ENCODE results near the gene A4GALT. TPM values are rescaled to one million over a fixed set of nuclear protein-coding genes. Genes with fewer than 3 reads are reported as not detected.
"Not testable (repeated sequence)": the region's sequence is repeated elsewhere in the genome, so short reads cannot be mapped to it uniquely, and the experiment has no call there.

Gene A4GALT
- total RNA-seq, 1 donor from 2014 or later: not detected

DNA sequence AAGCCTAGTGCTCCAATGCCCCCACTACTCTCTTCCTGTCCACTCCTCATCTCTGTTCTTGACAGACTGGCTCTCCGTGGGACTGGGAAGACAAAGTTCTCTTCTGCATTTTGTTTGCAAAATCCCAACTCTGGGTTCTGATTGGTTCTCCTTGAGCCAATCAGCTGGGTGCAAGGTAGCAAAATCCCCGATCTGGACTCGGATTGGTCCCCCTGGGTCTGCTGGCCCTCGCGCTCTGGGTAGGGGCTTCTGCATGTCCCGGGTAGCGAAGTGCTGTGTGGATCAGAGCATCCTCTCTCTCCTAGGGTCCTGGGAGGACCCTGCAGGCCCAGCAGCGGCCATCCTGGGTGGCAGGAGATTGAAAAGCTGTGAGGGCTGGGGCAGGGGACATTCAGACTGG, 22.3 kb upstream of the A4GALT start:
- intact Hi-C loops (cut with micrococcal nuclease): no loop called here

DNA sequence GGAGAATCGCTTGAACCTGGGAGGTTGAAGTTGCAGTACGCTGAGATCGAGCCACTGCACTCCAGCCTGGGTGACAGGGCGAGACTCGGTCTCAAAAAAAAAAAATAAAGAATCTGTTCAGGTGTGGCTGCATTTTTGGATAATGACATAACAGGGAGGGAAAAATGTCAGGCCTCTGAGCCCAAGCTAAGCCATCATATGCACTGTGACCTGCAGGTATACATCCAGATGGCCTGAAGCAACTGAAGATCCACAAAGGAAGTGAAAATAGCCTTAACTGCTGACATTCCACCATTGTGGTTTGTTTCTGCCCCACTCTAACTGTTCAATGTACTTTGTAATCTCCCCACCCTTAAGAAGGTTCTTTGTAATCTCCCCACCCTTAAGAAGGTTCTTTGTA, 19.6 kb upstream of the A4GALT start:
- intact Hi-C loops (cut with micrococcal nuclease): not testable (repeated sequence)

DNA sequence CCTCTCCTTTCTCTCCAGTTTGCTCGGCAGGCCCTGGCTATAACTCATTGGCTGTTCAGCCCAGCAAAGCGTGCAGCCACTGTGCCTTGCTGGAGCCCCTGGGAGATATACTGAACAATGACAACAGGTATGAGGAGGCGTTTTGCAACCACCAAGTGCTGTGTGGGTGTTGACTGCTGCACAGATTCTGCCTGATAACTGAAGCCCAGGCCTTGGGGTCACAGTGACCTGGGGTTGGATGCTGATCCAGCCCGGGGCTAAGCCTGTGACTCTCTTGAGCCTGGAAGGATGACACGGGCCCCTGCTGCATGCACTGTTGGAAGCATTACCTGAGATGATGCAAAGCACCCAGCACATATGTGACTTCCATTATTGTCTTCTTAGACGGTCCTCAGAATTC, 13.7 kb upstream of the A4GALT start:
- intact Hi-C loops (cut with micrococcal nuclease): no loop called here

DNA sequence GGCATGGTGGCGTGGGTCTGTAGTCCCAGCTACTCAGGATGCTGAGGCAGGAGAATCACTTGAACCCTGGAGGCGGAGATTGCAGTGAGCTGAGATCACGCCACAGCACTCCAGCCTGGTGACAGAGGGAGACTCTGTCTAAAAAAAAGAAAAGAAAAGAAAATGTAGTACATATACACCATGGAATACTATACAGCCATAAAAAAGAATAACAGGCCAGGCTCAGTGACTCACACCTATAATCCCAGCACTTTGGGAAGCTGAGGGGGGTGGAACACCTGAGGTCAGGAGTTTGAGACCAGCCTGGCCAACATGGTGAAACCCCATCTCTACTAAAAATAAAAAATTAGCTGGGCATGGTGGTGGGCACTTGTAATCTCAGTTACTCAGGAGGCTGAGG, 12.7 kb upstream of the A4GALT start:
- intact Hi-C loops (cut with micrococcal nuclease): not testable (repeated sequence)

DNA sequence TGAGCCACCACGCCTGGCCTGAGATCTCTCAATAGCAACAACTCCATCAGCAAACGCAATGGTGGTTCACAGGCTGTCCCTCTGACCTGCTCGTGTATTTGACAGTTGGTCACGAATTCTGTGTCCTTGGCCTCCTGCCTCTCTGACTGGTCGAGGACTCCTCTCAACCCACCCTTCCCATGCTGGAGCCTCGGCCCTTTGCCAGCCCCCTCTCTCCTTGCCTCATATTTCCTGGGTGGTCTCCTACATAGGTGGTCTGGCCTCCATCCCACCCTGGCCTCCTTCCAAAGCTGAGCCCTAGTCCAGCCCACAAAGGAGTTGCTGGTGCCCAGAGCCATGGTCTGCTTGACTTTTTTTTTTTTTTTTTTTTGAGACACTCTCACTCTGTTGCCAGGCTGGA, 11.4 kb upstream of the A4GALT start:
- intact Hi-C loops (cut with micrococcal nuclease): no loop called here

DNA sequence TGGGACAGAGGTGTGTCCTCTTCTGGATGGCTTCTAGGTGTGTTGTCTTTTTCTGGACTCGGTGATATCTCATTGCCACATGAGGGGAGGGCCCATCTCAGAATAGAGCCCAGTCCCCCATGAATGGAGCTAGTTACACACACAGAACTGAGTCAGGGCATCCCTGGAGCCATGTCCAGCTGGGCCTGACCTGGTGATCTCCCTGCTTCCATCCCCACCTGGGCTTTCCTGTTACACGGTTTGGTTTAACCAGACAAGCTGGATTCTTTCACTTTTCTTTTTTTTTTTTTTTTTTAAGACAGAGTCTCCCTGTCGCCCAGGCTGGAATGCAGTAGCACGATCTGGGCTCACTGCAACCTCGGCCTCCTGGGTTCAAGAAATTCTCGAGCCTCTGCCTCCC, 6.1 kb upstream of the A4GALT start:
- intact Hi-C loops (cut with micrococcal nuclease): no loop called here

DNA sequence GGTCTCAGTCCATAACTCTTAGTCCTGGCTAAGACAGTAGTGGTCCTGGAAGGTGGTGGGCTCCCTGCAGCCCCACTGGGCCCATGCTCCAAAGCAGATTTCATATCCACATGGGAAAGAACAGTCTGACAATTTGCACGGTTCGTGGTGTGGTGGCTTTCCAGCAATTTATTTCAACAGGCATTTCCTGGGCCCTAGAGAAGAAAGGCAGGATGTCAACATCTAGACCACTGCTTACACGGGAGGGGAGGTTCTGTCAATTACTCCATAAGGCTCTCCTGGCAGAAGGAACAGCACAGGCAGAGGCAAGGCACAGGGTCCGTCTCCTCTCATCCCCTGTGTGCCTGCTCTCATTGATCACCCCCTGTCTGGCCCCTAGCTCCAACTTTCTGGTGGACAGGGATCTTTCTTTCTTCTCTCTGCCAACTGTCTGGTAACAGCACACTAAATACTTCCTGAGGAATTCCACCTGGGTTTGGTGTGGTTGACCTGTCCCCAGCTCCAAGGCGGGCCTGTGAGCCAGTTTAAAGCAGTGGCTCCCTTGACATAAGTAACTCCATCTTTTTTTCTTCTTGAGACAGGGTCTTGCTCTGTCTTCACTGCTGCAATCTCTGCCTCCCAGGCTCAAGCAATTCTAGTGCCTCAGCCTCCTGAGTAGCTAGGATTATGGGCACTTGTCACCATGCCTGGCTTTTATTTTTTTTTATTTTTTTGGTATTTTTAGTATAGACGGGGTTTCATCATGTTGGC, 5.1 kb upstream of the A4GALT start:
- intact Hi-C loops (cut with micrococcal nuclease): no loop called here

DNA sequence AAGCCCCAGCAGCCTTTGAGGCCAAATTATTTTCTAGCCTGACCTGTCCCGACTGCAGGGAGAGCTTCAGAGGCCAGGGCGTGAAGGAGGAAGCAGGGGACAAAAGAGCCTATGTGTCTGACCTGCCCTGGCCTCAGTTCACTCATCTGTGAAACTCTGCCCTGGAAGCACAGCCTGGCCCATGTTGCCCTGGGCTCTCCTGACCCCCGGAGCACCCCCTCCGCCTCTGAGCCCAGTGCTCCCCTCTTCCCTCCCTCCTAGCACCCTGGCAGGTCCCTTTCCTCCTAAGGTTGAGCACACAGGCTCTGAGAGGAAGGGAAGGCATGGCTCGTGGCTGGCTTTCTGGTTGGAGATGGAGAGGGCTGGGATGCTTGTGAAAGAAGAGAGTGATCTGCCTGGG, 3.4 kb upstream of the A4GALT start:
- intact Hi-C loops (cut with micrococcal nuclease): no loop called here

DNA sequence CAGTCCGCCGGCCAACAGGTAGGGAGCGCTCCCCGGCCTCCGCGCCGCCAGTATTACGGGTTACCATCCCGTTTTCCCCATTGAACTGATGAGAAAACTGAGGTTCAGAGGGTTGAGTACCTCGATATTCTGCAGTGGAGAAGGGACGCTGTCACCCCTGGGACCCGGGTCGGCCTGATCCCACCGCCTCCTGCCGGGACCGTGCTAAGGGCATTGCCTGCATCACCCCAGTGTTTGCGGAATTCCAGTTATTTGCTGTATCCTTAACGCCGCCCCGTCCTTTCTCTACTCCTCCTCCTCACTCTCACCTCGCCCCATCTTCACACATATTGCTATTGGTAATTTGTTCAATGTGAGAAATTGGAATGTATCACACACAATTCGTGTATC, 370 bp upstream of the A4GALT start:
- intact Hi-C loops (cut with micrococcal nuclease): no loop called here

DNA sequence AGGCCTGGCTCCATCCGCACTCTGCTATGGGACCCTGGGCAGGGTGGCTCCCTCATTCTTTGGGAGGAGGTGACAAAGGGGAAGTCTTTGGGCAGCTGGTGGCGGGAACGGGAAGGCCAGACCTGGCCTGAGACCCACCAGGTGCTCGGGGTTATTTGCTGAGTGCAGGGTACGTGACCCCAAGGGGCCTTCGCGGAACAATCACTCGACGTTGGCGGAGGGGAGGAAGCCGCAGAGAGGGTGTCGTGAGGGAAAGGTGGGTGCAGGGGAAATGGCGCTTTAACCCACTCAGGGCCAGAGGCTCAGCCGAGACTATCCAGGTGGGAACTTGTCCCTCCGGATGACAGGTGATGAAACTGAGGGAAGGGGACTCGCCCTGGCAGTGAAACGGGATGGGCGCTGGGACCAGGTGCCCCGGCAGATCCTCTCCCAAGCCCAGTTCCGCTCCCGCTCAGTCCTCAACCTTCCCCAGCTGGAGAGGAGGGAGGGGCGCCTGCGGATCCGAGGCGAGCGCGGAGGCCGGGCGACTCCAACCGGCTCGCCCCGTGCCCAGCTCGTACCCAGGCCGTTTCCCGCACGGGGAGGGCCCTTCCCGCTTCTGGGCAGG, 911 bp downstream of the A4GALT start:
- intact Hi-C loops (cut with micrococcal nuclease): no loop called here

DNA sequence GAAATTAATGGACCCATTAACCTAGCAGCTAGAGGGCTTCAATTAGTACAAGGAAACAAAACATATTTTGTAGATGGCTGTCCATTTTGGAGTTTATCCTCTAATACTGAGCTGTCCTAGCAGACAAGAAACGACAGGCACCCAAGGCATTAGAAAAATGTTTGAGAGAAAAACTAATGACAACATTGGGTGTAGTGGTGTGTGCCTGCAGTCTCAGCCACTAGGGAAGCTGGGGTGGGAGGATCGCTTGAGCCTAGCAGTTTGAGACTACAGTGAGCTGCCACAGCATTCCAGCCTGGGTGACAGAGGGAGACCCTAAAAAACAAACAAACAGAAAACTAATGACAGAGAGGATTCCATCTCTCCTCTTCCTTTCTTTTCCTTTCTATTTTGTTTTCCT, 1.5 kb downstream of the A4GALT start:
- intact Hi-C loops (cut with micrococcal nuclease): no loop called here

DNA sequence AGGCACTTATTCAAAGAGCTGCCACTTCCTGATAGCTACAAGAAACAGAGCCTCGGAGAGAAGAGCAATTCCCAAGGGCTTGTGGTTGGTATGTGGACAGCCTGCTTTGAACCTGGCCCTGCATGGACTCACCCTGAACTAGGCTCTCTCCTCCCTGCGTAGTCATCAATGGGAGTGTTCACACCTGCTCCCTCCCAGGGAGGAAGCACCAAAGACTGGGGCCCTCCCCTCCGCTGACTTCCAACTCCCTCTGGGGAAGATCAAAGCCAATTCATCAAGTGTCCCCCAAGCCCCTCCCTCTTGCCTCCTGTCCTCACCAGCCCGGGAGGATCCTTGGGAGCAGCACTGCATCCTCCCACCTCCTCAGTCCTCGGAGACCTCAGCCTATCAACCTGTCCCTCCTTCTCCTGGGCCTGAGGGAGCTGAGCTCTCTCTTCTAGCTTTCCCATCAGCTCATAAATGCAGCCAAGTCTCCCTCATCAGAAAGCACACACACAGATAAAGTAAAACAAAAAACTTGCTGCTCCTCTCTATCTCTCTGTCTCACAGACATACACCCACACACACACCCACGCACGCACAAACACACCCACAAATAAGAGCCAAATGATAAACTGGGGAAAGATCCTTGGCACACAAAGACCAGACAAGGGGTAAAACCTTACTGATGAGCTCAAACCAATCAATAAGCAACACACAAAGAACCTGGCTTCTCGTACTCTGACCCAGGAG, 3.3 kb downstream of the A4GALT start:
- intact Hi-C loops (cut with micrococcal nuclease): no loop called here

DNA sequence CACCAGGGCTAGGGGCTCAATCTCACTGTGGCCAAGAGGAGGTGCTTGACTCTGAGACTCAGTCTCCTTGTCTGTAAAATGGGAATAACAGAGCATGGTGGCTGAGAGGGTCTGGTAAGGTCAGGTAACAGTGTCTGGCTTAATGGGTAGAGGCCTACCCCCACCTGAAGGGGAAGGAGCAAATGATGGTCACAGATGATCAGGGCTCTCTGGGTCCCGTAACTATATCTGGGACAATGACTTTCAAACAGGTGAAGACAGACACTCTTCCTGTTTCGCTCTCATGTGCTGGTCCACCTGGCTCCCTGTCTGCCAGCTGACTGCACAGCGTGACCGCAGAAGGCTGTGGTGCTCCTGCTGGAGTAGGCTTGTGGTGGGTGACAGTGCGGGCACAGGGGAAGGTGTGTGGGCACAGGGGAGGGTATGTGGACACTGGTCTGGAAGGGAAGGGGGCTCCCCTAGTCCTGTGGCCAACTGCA, 4.0 kb downstream of the A4GALT start:
- intact Hi-C loops (cut with micrococcal nuclease): no loop called here

DNA sequence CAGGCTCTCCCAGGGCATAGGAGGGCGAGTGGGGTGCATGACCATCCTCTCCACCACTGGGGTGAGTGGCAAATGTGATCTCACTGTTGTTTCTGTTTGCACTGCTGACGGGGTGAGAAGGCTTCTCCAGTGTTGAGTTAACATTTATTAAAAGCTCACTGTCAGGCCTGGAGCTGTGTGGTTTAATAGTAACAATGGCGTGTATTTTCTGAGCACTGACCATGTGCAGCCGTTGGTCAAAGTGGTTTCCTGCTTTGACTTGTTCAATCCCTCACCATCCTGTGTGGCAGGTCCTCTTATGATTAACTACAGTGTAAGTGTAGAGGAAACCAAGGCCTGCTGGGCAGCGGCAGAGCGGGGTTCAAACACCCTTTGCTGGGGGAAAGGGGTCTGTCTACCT, 4.4 kb downstream of the A4GALT start:
- intact Hi-C loops (cut with micrococcal nuclease): no loop called here

DNA sequence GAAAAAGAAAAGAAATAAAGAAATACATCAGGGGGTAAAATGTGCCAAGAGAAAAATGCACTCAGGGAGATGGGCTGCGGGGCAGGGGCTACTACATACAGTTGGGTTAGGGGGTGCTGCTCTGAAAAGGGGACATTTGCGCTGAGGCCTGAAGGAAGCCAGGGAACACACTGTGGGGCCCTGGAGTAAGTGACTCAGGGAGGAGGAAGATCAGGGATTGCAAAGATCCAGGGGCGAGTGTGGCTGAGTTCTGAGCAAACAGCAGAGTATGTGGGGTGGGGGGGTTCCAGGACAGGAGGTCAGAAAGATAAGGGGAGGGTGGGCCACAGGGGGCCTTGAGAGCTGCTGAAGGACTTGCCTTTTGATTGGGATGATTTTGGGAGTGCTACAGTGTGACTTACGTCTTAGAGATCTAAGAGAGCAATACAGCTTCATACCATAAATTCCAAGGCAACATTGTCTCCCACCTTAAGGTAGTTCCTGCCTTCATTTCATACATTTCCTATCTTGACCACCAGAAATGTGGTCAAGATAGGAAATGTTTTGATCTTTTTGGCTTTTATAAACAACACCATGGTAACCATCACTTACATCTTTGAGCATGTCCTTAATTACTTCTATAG, 5.8 kb downstream of the A4GALT start:
- intact Hi-C loops (cut with micrococcal nuclease): no loop called here

DNA sequence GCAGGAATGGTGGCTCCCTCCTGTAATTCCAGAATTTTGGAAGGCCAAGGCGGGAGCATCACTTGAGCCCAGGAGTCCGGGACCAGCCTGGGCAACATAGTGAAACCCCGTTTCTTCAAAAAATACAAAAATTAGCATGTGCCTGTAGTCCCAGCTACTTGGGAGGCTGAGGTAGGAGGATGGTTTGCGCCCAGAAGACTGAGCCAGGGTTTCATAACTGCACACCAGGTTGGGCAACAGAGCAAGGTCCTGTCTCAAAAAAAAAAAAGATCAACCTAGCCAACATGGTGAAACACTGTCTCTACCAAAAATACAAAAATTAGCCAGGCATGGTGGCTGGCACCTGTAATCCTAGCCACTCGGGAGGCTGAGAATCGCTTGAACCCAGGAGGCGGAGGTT, 6.4 kb downstream of the A4GALT start:
- intact Hi-C loops (cut with micrococcal nuclease): no loop called here

DNA sequence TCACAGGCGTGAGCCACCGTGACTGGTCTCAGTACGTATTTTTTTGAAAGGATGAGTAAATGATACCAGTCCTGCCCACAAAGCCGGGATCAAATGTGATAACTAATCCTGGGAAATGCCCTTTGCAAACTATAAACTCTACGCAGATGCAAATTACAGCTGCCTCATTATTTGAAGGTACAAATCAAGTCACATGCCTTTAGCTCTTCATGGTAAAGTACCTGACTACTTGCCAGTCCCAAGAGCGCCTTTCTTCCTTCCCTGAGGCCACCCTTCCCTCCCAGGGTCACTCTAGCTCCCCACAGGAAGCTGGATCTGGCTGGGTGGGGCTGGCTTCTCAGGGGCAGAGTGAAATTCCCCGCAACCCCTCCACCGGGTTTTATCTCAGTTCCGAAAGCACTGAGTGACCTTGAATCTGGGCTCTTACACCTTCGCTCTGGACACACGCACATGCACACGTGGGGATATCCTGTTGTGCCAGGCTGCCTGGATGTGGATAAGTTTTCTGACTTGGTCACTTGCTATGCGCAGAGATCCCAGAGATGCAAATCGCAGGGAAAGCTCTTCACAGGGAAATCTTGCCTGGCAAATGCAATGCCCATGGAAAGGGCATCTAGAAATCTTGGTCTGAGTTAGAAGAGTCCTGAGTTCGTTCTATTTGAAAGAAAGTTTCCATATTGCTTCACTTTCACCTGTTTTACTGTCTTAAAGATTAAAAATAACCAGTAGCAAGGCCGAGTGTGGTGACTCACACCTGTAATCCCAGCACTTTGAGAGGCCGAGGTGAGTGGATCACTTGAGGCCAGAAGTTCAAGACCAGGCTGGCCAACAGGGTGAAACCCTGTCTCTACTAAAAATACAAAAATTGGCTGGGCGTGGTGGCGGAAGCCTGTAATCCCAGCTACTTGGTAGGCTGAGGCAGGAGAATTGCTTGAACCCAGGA, 8.5 kb downstream of the A4GALT start:
- intact Hi-C loops (cut with micrococcal nuclease): no loop called here

DNA sequence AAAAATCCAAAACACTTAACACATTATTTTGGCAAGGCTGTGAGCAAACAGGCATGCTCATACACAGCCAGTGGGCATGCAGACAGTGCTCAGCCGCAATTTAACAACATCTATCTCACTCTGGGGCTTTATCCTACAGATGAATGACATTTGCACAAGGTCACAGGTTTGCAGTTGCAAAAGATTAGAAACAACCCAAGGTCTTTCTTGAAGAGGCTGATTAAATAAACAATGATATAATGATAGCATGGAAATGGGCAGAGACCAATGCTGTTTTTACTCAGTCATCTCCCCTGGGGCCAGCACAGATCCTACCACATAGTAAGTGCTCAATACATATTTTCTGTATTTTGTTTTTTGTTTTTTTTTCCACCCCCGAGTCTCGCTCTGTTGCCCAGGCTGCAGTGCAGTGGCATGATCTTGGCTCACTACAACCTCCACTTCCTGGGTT, 9.4 kb downstream of the A4GALT start:
- intact Hi-C loops (cut with micrococcal nuclease): no loop called here

DNA sequence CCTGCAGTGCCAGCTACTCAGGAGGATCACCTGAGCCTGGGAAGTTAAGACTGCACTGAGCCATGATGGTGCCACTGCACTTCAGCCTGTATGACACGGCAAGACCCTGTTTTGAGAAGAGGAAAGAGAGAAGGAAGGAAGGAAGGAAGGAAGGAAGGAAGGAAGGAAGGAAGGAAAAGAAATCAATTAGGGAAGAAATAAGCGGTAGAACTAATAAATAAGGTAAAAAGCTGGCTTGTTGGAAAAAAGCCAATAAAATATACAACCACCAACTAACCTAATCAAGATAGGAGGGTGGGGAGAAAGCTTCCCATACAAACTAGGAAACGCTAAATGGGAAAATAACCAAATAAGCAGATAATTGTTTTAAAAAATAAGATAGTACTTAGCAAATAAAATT, 12.3 kb downstream of the A4GALT start:
- intact Hi-C loops (cut with micrococcal nuclease): no loop called here

DNA sequence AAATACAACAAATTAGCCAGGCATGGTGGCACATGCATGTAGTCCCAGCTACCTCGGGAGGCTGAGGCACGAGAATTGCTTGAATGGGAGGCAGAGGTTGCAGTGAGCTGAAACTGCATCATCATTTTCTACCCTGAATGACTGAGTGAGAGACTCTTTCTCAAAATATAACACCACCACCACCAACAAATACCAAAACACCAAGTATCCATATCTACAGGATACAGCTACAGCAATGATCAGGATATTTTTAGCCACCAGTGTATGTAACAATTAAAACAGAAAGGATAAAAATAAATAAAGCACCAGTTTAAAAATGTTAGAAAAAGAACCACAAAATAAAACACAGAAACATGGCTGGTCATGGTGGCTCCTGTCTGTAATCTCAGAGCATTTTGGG, 13.2 kb downstream of the A4GALT start:
- intact Hi-C loops (cut with micrococcal nuclease): no loop called here

DNA sequence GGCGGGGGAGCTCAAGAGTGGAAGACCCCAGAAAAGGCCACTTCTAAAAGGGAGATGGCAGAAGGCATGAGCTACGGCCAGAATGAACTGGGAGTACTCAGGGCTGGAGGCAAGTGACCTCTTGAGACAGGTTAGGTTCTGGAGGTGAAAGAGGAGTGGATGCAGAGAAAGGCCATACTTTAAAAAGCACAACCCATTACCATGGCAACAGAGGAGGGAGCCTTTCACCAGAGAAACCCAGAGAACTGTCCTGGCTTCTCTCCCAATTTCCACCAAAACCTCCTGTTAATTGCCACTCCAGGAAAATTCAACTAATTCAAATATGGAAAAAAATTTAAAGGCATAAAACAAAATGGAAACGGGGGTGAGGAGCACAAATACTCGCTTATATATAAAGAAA, 15.8 kb downstream of the A4GALT start:
- intact Hi-C loops (cut with micrococcal nuclease): no loop called here

Data from T-helper 2 cell treated with Interferon-gamma antibody and Interleukin-4, amounts not matched to agents 100 ng/mL and 5 ng/mL, for 36 hours (primary cell).